HepG2 (cell line): ENCODE data around the gene PAN2. TPM values are rescaled to one million over a fixed set of nuclear protein-coding genes. Genes with fewer than 3 reads are reported as not detected.

Experiments used
- AHR ChIP-seq: IDR thresholded peaks from 2 replicates; pipeline ENCODE4 v1.6.1; 2018; ENCODE audit warnings: missing genetic modification reagents, missing compliant biosample characterization
- BRD4 ChIP-seq: sonication (generic); formaldehyde crosslinking; IDR thresholded peaks from 2 replicates; pipeline ENCODE4 v1.4.0; 2020; ENCODE audit warnings: missing genetic modification reagents
- CREM ChIP-seq, 2 experiments: sonication (generic) in 1 of 2; formaldehyde crosslinking in 1 of 2; IDR thresholded peaks; 2 replicates each; pipeline versions ENCODE4 v1.4.0 to v1.6.1; 2016 to 2020; ENCODE audit warnings: antibody characterized with exemption in 1 of 2, mild to moderate bottlenecking in 1 of 2, missing genetic modification reagents in 1 of 2
- FOXA1 ChIP-seq, 2 experiments: fragments of 450-650 bp in 1 of 2; sonication (generic) in 1 of 2; formaldehyde crosslinking in 1 of 2; IDR thresholded peaks; 2 replicates each; pipeline versions ENCODE4 v1.4.0 to v1.6.1; 2016 to 2020; ENCODE audit warnings: missing genetic modification reagents in 1 of 2
- MBNL3 ChIP-seq: fragments of 250-450 bp; sonication (Bioruptor Pico); conservative IDR thresholded peaks from 2 replicates; pipeline ENCODE4 v1.8.0; 2022; ENCODE audit warnings: mild to moderate bottlenecking, inconsistent platforms
- MED8 ChIP-seq: sonication (generic); formaldehyde crosslinking; IDR thresholded peaks from 2 replicates; pipeline ENCODE4 v1.8.1; 2023; ENCODE audit warnings: mild to moderate bottlenecking, missing genetic modification reagents; ENCODE audit not compliant: insufficient replicate concordance
- SNAI1 ChIP-seq: sonication (generic); formaldehyde crosslinking; IDR thresholded peaks from 2 replicates; pipeline ENCODE4 v1.5.0; 2020; ENCODE audit warnings: mild to moderate bottlenecking, missing genetic modification reagents, borderline replicate concordance
- TARDBP ChIP-seq: sonication (generic); formaldehyde crosslinking; IDR thresholded peaks from 2 replicates; pipeline ENCODE4 v1.8.0; 2022; ENCODE audit warnings: mild to moderate bottlenecking, missing genetic modification reagents
- TBP ChIP-seq: sonication (generic); formaldehyde crosslinking; IDR thresholded peaks from 2 replicates; pipeline ENCODE4 v1.5.0; 2020; ENCODE audit warnings: missing genetic modification reagents
- XRCC5 ChIP-seq: fragments of 200-400 bp; formaldehyde crosslinking; optimal IDR thresholded peaks from 2 replicates; pipeline ENCODE3; 2017; ENCODE audit warnings: mild to moderate bottlenecking, low read length
- ZMYM3 ChIP-seq: sonication (generic); formaldehyde crosslinking; IDR thresholded peaks from 2 replicates; pipeline ENCODE4 v1.5.1; 2020; ENCODE audit warnings: mild to moderate bottlenecking, missing genetic modification reagents
- ZNF24 ChIP-seq: fragments of 450-650 bp; IDR thresholded peaks from 2 replicates; pipeline ENCODE4 v1.6.1; 2017; ENCODE audit warnings: antibody characterized with exemption, mild to moderate bottlenecking
- ZNF343 ChIP-seq: sonication (generic); formaldehyde crosslinking; IDR thresholded peaks from 2 replicates; pipeline ENCODE4 v1.4.0; 2020; ENCODE audit warnings: mild to moderate bottlenecking, missing genetic modification reagents
- ZNF543 ChIP-seq: sonication (generic); formaldehyde crosslinking; IDR thresholded peaks from 2 replicates; pipeline ENCODE4 v1.4.0; 2020; ENCODE audit warnings: mild to moderate bottlenecking, missing genetic modification reagents
- ZNF598 ChIP-seq: sonication (generic); formaldehyde crosslinking; IDR thresholded peaks from 2 replicates; pipeline ENCODE4 v1.5.1; 2020; ENCODE audit warnings: mild to moderate bottlenecking, missing genetic modification reagents, borderline replicate concordance
- ZNF776 ChIP-seq: sonication (generic); formaldehyde crosslinking; IDR thresholded peaks from 2 replicates; pipeline ENCODE4 v1.4.0; 2020; ENCODE audit warnings: mild to moderate bottlenecking, missing genetic modification reagents
- polyA plus RNA-seq, 8 experiments: library from polyadenylated mRNA; depleted of rRNA in 3 of 8; stranded (reverse) in 7 of 8; unstranded in 1 of 8; fragments of >200 nt; fragmentation: Illumina TruSeq in 4 of 8; extraction: Trizol in 4 of 8; gene quantifications; 2 replicates each; pipeline versions ENCODE4 v1.2.1 to v1.2.3, GENCODE V29; 2011 to 2016; ENCODE audit warnings: low read depth in 4 of 8, missing spikeins in 1 of 8, mixed read lengths in 1 of 8; ENCODE audit not compliant: insufficient read depth in 1 of 8
- total RNA-seq, 5 experiments: library from RNA; depleted of rRNA; stranded (reverse); fragments of >200 nt; fragmentation: Illumina TruSeq; extraction: Trizol; gene quantifications; 2 replicates each; pipeline ENCODE4 v1.2.3, GENCODE V29; 2016; ENCODE audit warnings: low read depth in 1 of 5
- TF ChIP-seq, protein P1 (sequence below): sonication (generic); formaldehyde crosslinking; IDR thresholded peaks from 2 replicates; pipeline ENCODE4 v1.4.0; 2020; ENCODE audit warnings: missing genetic modification reagents
- TF ChIP-seq, protein P2 (sequence below): sonication (generic); formaldehyde crosslinking; IDR thresholded peaks from 2 replicates; pipeline ENCODE4 v1.4.0; 2020; ENCODE audit warnings: low read depth, mild to moderate bottlenecking, missing genetic modification reagents
- TF ChIP-seq, protein P3 (sequence below): sonication (generic); formaldehyde crosslinking; IDR thresholded peaks from 2 replicates; pipeline ENCODE4 v1.4.0; 2020; ENCODE audit warnings: mild to moderate bottlenecking, missing genetic modification reagents
- TF ChIP-seq, protein P4 (sequence below): sonication (generic); formaldehyde crosslinking; IDR thresholded peaks from 2 replicates; pipeline ENCODE4 v1.5.0; 2020; ENCODE audit warnings: missing genetic modification reagents, mild to moderate bottlenecking, borderline replicate concordance

PAN2 gene
- total and polyA plus RNA-seq, 2 of the 13 experiments (the other 11 are each of a cell fraction or from before 2014, with no cell fraction given), result 27.2 to 61.1 TPM

DNA sequence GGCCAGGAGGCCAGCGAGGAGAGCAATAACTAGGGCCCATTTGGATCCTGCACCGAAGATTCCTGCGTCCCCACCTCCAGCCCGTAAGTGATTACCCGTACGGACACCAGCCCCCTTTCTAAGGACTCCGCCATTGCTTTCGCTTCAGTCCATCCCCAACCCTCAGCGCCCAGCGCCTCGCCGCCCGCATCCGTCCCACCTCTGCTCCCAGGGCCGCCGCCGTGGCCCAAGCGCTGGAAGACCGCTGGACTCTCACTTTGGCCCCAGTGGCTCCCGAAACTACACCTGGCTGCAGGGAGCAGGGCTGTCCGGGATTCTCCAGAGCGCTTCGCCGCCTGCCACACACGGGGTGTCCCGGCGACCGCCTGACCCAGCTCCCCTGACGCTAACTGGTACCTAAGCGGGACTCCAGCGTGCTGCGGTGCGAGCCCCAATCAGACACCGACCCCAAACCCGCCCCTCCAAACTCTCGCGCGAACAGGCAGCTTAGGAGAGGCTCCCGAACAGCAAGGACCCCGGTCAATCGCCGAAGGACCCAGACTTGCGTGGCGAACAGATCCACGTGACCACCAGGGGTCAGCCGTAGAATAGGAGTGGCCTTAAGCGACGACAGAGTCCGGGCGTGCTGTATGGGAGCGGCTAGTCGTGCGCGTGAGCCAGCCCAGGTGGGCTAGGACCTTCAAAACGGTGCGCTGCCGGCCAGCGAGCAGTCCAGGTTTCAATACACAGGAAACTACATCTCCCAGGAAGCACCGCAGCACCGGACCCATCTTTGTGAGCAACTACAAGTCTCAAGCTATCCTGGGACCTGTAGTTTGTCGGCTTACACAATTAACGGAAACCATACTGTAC lies 18.0 kb downstream of the PAN2 start, which contains the start of gene CNPY2 (continued):
- TF ChIP-seq, protein P1, sequence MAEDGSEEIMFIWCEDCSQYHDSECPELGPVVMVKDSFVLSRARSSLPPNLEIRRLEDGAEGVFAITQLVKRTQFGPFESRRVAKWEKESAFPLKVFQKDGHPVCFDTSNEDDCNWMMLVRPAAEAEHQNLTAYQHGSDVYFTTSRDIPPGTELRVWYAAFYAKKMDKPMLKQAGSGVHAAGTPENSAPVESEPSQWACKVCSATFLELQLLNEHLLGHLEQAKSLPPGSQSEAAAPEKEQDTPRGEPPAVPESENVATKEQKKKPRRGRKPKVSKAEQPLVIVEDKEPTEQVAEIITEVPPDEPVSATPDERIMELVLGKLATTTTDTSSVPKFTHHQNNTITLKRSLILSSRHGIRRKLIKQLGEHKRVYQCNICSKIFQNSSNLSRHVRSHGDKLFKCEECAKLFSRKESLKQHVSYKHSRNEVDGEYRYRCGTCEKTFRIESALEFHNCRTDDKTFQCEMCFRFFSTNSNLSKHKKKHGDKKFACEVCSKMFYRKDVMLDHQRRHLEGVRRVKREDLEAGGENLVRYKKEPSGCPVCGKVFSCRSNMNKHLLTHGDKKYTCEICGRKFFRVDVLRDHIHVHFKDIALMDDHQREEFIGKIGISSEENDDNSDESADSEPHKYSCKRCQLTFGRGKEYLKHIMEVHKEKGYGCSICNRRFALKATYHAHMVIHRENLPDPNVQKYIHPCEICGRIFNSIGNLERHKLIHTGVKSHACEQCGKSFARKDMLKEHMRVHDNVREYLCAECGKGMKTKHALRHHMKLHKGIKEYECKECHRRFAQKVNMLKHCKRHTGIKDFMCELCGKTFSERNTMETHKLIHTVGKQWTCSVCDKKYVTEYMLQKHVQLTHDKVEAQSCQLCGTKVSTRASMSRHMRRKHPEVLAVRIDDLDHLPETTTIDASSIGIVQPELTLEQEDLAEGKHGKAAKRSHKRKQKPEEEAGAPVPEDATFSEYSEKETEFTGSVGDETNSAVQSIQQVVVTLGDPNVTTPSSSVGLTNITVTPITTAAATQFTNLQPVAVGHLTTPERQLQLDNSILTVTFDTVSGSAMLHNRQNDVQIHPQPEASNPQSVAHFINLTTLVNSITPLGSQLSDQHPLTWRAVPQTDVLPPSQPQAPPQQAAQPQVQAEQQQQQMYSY, result peak; percentile 73
- no peak for TF ChIP-seq FOXA1 (IDR thresholded peaks at IDR 0.05)
- TF ChIP-seq FOXA1 (CRISPR knock-in tag; IDR thresholded peaks at IDR 0.05), result no peak
- TF ChIP-seq, protein P2, sequence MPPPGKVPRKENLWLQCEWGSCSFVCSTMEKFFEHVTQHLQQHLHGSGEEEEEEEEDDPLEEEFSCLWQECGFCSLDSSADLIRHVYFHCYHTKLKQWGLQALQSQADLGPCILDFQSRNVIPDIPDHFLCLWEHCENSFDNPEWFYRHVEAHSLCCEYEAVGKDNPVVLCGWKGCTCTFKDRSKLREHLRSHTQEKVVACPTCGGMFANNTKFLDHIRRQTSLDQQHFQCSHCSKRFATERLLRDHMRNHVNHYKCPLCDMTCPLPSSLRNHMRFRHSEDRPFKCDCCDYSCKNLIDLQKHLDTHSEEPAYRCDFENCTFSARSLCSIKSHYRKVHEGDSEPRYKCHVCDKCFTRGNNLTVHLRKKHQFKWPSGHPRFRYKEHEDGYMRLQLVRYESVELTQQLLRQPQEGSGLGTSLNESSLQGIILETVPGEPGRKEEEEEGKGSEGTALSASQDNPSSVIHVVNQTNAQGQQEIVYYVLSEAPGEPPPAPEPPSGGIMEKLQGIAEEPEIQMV (CRISPR knock-in tag), result 0 out of 2 replicates have a peak, but pooled peaks have one; percentile 60
- TF ChIP-seq, protein P3, sequence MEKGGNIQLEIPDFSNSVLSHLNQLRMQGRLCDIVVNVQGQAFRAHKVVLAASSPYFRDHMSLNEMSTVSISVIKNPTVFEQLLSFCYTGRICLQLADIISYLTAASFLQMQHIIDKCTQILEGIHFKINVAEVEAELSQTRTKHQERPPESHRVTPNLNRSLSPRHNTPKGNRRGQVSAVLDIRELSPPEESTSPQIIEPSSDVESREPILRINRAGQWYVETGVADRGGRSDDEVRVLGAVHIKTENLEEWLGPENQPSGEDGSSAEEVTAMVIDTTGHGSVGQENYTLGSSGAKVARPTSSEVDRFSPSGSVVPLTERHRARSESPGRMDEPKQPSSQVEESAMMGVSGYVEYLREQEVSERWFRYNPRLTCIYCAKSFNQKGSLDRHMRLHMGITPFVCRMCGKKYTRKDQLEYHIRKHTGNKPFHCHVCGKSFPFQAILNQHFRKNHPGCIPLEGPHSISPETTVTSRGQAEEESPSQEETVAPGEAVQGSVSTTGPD (CRISPR knock-in tag), result no peak
- peak; percentile 33; the same call in 1 of the 2 replicates for TF ChIP-seq ZNF776
- TF ChIP-seq ZNF598, result 0 out of 2 replicates have a peak, but pooled peaks have one; percentile 19
- TF ChIP-seq XRCC5, result peak; percentile 30
- peak; percentile 95 for TF ChIP-seq CREM (IDR thresholded peaks at IDR 0.05)
- no peak for TF ChIP-seq CREM (CRISPR knock-in tag; IDR thresholded peaks at IDR 0.05)
- TF ChIP-seq, protein P4, sequence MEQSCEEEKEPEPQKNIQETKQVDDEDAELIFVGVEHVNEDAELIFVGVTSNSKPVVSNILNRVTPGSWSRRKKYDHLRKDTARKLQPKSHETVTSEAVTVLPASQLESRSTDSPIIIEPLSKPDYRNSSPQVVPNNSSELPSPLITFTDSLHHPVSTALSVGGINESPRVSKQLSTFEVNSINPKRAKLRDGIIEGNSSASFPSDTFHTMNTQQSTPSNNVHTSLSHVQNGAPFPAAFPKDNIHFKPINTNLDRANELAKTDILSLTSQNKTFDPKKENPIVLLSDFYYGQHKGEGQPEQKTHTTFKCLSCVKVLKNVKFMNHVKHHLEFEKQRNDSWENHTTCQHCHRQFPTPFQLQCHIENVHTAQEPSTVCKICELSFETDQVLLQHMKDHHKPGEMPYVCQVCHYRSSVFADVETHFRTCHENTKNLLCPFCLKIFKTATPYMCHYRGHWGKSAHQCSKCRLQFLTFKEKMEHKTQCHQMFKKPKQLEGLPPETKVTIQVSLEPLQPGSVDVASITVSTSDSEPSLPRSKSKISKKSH (CRISPR knock-in tag), result no peak
- TF ChIP-seq TBP (CRISPR knock-in tag), result no peak
- TF ChIP-seq SNAI1 (CRISPR knock-in tag), result peak; percentile 40; the same call in 1 of the 2 replicates
- no peak for TF ChIP-seq MBNL3 (CRISPR knock-in tag)
- TF ChIP-seq ZNF24, result no peak
- TF ChIP-seq TARDBP (CRISPR knock-in tag), result peak; percentile 94
- TF ChIP-seq BRD4 (CRISPR knock-in tag), result peak; percentile 89
- TF ChIP-seq MED8 (CRISPR knock-in tag), result peak; percentile 55
- TF ChIP-seq ZNF343 (CRISPR knock-in tag), result peak; percentile 69; the same call in 1 of the 2 replicates
- TF ChIP-seq AHR (CRISPR knock-in tag), result no peak
- no peak; the same call in 1 of the 2 replicates for TF ChIP-seq ZNF543 (CRISPR knock-in tag)
- no peak for TF ChIP-seq ZMYM3 (CRISPR knock-in tag)
